Left lung (tissue), 10 donors: Measurements from ENCODE around the gene NEMP1. TPM values are rescaled to one million over a fixed set of nuclear protein-coding genes. Genes with fewer than 3 reads are reported as not detected.

Source experiments
- ATAC-seq: fragments of 200-7000 bp; cut with Tn5 transposase; one replicate; pipeline ENCODE4 v1.9.1; 2020; ENCODE audit warnings: moderate library complexity
- DNase-seq, 4 donors: peaks; one replicate each; pipeline ENCODE4 v3.0.0-alpha.2; 2013 to 2020
- H3K27ac ChIP-seq, 2 donors: fragments of 200-600 bp; sonication (generic) in 1 of 2; one replicate each; pipeline versions ENCODE4 v1.5.0 to v1.8.0; 2020 to 2021
- H3K27me3 ChIP-seq, 2 donors: fragments of 200-600 bp; sonication (generic) in 1 of 2; one replicate each; pipeline versions ENCODE4 v1.5.0 to v1.8.0; 2020 to 2021
- H3K36me3 ChIP-seq, 2 donors: fragments of 200-600 bp; sonication (generic) in 1 of 2; one replicate each; pipeline versions ENCODE4 v1.5.0 to v1.8.0; 2020 to 2021
- H3K4me1 ChIP-seq, 2 donors: fragments of 200-600 bp; one replicate each; pipeline ENCODE4 v1.8.0; 2021
- H3K4me3 ChIP-seq, 2 donors: fragments of 200-600 bp; sonication (generic) in 1 of 2; one replicate each; pipeline versions ENCODE4 v1.5.0 to v1.8.0; 2020 to 2021; ENCODE audit warnings: mild to moderate bottlenecking in 1 of 2
- H3K9me3 ChIP-seq, 2 donors: fragments of 200-600 bp; sonication (generic) in 1 of 2; one replicate each; pipeline versions ENCODE4 v1.5.0 to v1.8.0; 2020 to 2021
- CTCF ChIP-seq, 2 donors: fragments of 200-600 bp; sonication (generic) in 1 of 2; IDR thresholded peaks; one replicate each; pipeline versions ENCODE4 v1.5.0 to v1.8.0; 2021; ENCODE audit warnings: antibody characterized with exemption in 2 of 2
- intact Hi-C, 2 donors: fragments of 100-400 bp; cut with DNase I; formaldehyde crosslinking; loops; one replicate each; pipeline versions ENCODE4 v1.11.2 to v1.14.2; 2022
- polyA plus RNA-seq, 6 donors: library from polyadenylated mRNA; unstranded; fragments of 120-200 nt; gene quantifications; one replicate each; pipeline ENCODE4 v1.2.1, GENCODE V29; 2013; ENCODE audit not compliant: insufficient read length in 6 of 6
- total RNA-seq, 2 donors: library from RNA; stranded (reverse); fragmentation: NEBNext Ultra II Directional; extraction: Animal tissue kit (Norgen Biotek cat#: 25700); gene quantifications; one replicate each; pipeline ENCODE4 v1.2.1, GENCODE V29; 2021
- donor health status: DM: no; HTN: yes; CAD: no.
- donor health status: DM: no; HTN: no; CAD: no.

Gene NEMP1
- total and polyA plus RNA-seq, 8 donors: 16.4 to 29.2 (median 26.6) TPM

GRCh38 chr12:57106021-57106708 is 27.6 kb upstream of the NEMP1 start:
- H3K27ac ChIP-seq: no peak overlapping the region
- intact Hi-C loops: no loop called here
- H3K9me3 ChIP-seq: no peaks in the 10 kb centered on the region
- no peak for TF ChIP-seq CTCF (IDR thresholded peaks at IDR 0.05)
- ATAC-seq (no peak), DNase-seq (no peak)
- H3K4me1 ChIP-seq: peaks cover 10 to 49% of the 10 kb centered on the region in 2 donors
- H3K36me3 ChIP-seq: peaks cover 0 to 73% of the 10 kb centered on the region in 2 donors
- H3K4me3 ChIP-seq: no peak overlapping the region
- H3K27me3 ChIP-seq: no peaks in the 10 kb centered on the region

- Histone ChIP-seq H3K27me3 (no peaks in the 10 kb centered on the region), H3K9me3 (no peaks in the 10 kb centered on the region), H3K4me1 (peaks cover 10 to 50% of the 10 kb centered on the region in 2 donors), H3K36me3 (peaks cover 0 to 83% of the 10 kb centered on the region in 2 donors), H3K4me3 (no peak overlapping the region), H3K27ac (no peak overlapping the region)
- ATAC-seq: no peak
- no peak for TF ChIP-seq CTCF (IDR thresholded peaks at IDR 0.05)
- no peak for DNase-seq
- intact Hi-C loops: no loop called here
Measured at GRCh38 chr12:57105011-57105753, 26.6 kb upstream of the NEMP1 start.

- no peaks in the 10 kb centered on the region for H3K27me3 ChIP-seq
- H3K4me1 ChIP-seq: peaks cover 7 to 50% of the 10 kb centered on the region in 2 donors
- no peak for DNase-seq
- no peaks in the 10 kb centered on the region for H3K9me3 ChIP-seq
- no peak overlapping the region for H3K27ac ChIP-seq
- intact Hi-C loops: no loop called here
- peaks cover 0 to 91% of the 10 kb centered on the region in 2 donors for H3K36me3 ChIP-seq
- no peak for ATAC-seq
- H3K4me3 ChIP-seq: no peak overlapping the region
- TF ChIP-seq CTCF (IDR thresholded peaks at IDR 0.05): no peak
Measured at GRCh38 chr12:57104292-57104910, 25.8 kb upstream of the NEMP1 start.

GRCh38 chr12:57103856-57104255 is 25.3 kb upstream of the NEMP1 start:
- no peak overlapping the region for H3K4me3 ChIP-seq
- intact Hi-C loops: no loop called here
- no peaks in the 10 kb centered on the region for H3K9me3 ChIP-seq
- no peak for DNase-seq
- H3K36me3 ChIP-seq: peaks cover 0 to 96% of the 10 kb centered on the region in 2 donors
- TF ChIP-seq CTCF (IDR thresholded peaks at IDR 0.05): no peak
- no peak overlapping the region for H3K27ac ChIP-seq
- ATAC-seq: no peak
- peaks cover 2 to 48% of the 10 kb centered on the region in 2 donors for H3K4me1 ChIP-seq
- no peaks in the 10 kb centered on the region for H3K27me3 ChIP-seq
